Activated naive CD4-positive, alpha-beta T cell treated with anti-CD3 and anti-CD28 coated beads for 36 hours (primary cell): ENCODE data around the gene FHIT. TPM values are rescaled to one million over a fixed set of nuclear protein-coding genes. Genes with fewer than 3 reads are reported as not detected.
A peak's percentile ranks its signal among the peaks of the same experiment; 100 is the strongest.

ENCODE experiments used
- CTCF ChIA-PET: fragments of 350-600 bp; sonication (Branson Sonifier 250); formaldehyde crosslinking; loops from one replicate; lab custom pipeline; 2021; ENCODE audit warnings: antibody characterized with exemption; lab: Charles Lee
- DNase-seq: peaks from one replicate; pipeline ENCODE4 v3.0.0-alpha.2; 2020
- H3K27ac Mint-ChIP-seq: one replicate; pipeline ENCODE4 v1.8.0; 2021; ENCODE audit warnings: mild to moderate bottlenecking, mixed read lengths
- H3K27me3 Mint-ChIP-seq: one replicate; pipeline ENCODE4 v1.8.0; 2021; ENCODE audit warnings: low read depth, mixed read lengths
- H3K36me3 Mint-ChIP-seq: one replicate; pipeline ENCODE4 v1.8.0; 2021; ENCODE audit warnings: low read depth, mixed read lengths
- H3K4me1 Mint-ChIP-seq: one replicate; pipeline ENCODE4 v1.8.0; 2021; ENCODE audit warnings: low read depth, mixed read lengths
- H3K4me3 Mint-ChIP-seq: one replicate; pipeline ENCODE4 v1.8.0; 2021; ENCODE audit warnings: mild to moderate bottlenecking, moderate library complexity, mixed read lengths
- H3K9me3 Mint-ChIP-seq: one replicate; pipeline ENCODE4 v1.8.0; 2021; ENCODE audit warnings: mixed read lengths
- intact Hi-C: fragments of 100-400 bp; cut with micrococcal nuclease; formaldehyde crosslinking; loops from one replicate; pipeline ENCODE4 v1.15.1; 2023
- total RNA-seq, 2 experiments: library from RNA; stranded (reverse); gene quantifications; one replicate each; pipeline ENCODE4 v1.2.3, GENCODE V29; 2021

Gene FHIT
- total RNA-seq, 2 experiments from 2014 or later: 20.2 to 22.7 TPM

DNA sequence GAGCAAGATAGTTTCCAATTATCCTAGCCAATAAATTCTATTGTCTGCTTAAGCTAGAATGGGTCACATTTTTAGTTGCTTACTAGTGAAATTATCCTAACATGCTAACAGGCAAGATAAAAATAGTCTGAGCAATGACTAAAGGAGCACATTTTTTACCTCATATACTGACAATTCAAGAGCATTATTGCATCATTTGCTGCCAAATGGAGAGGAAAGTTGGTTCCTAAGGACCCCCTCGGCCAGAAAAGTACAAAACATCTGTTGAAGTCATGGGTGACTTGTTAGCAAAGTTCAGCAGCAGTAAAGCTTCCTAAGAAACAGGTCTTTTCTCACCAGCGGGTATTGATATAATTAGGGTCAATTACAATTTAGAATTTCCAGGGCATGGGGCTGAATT, 1001.0 kb downstream of the FHIT start:
- peaks cover 8% of the 10 kb centered on the region for H3K4me1 Mint-ChIP-seq

GRCh38 chr3:60246361-60246760, 1004.9 kb downstream of the FHIT start:
- intact Hi-C loops: no loop called here
- Mint-ChIP-seq H3K4me1 (peaks cover 4% of the 10 kb centered on the region), H3K9me3 (no peaks in the 10 kb centered on the region), H3K27ac (no peak overlapping the region), H3K27me3 (no peaks in the 10 kb centered on the region), H3K36me3 (no peaks in the 10 kb centered on the region), H3K4me3 (no peak overlapping the region)
- DNase-seq: no peak
- CTCF ChIA-PET: no interaction called here

More for the DNA sequence above, 1001.0 kb downstream of the FHIT start:
- H3K27me3 Mint-ChIP-seq: no peaks in the 10 kb centered on the region
- intact Hi-C loops: no loop called here
- H3K36me3 Mint-ChIP-seq: no peaks in the 10 kb centered on the region
- DNase-seq: no peak
- H3K9me3 Mint-ChIP-seq: no peaks in the 10 kb centered on the region
- CTCF ChIA-PET: no interaction called here
- no peak overlapping the region for H3K27ac Mint-ChIP-seq
- no peak overlapping the region for H3K4me3 Mint-ChIP-seq

DNA sequence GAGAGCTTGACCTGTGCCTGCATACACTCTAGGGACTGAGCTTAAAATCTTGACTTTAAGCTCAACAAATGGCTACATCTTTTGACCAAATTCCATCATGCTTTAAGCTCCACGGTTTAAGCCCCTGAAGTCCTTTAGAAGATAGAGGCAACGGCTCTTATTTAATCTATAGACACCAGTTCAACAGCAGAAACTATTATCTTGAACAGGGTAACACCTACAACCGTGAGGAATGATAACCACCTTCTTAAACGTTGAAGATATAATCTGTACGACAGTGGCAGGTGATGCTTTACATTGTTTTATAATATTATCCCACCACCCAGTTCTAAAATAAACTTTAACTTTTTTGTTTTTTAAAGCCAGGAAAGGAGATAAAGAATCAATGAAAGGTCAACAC, 1007.8 kb downstream of the FHIT start:
- intact Hi-C loops: no loop called here
- CTCF ChIA-PET: no interaction called here

DNA sequence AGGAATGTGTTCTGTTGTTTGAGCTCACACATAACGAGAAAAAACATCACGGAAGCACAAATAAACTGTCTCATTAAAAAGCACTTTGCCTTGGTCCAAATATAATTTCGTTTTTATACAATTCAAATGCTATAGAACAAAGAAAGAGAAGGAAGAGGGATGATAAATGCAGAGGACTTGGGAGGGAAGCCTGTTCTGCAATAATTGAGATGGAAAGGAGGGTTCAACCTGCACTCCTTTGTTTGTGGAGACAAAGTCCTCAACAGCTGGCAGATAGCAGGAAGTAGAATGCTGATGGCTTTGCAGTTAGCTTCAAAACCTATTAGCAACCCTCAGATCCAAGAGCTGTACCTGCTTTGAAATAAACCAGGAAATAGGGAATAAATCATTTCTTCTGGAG, 1010.8 kb downstream of the FHIT start:
- no peak overlapping the region for H3K4me3 Mint-ChIP-seq
- no peak for DNase-seq
- H3K27me3 Mint-ChIP-seq: no peaks in the 10 kb centered on the region
- H3K9me3 Mint-ChIP-seq: no peaks in the 10 kb centered on the region
- peaks cover 6% of the 10 kb centered on the region for H3K4me1 Mint-ChIP-seq
- intact Hi-C loops: no loop called here
- H3K27ac Mint-ChIP-seq: no peak overlapping the region
- no peaks in the 10 kb centered on the region for H3K36me3 Mint-ChIP-seq
- CTCF ChIA-PET: no interaction called here

More for the DNA sequence above, 1007.8 kb downstream of the FHIT start:
- Mint-ChIP-seq H3K4me1 (peaks cover 6% of the 10 kb centered on the region), H3K4me3 (no peak overlapping the region), H3K9me3 (no peaks in the 10 kb centered on the region), H3K27ac (no peak overlapping the region), H3K36me3 (no peaks in the 10 kb centered on the region), H3K27me3 (no peaks in the 10 kb centered on the region)
- no peak for DNase-seq

DNA sequence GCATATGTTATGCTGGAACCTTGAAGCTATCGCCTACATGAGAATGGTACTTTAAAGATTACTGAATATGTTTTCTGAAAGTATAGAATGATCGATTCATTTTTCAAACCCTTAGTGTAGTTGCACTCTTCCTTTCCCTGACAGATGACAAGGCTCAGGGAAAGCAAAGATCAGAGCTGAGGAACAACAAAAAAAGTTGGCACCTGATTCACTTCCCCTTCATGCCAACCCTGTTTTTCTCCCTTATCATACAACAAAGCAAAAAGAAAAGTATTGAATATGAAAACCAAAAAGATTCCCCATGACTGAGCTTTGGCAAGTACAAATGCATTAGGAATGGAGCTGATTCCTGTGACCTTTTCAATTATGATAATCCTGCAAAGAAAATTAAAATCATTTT, 1012.7 kb downstream of the FHIT start:
- no peaks in the 10 kb centered on the region for H3K36me3 Mint-ChIP-seq
- no peak for DNase-seq
- H3K27ac Mint-ChIP-seq: no peak overlapping the region
- CTCF ChIA-PET: no interaction called here
- no peaks in the 10 kb centered on the region for H3K27me3 Mint-ChIP-seq
- H3K4me1 Mint-ChIP-seq: peaks cover 6% of the 10 kb centered on the region
- intact Hi-C loops: loop anchor here (10.0 kb wide), 1 partner anchor 356 kb away; no protein-coding TSS in a partner anchor
- H3K9me3 Mint-ChIP-seq: peaks cover 4% of the 10 kb centered on the region
- H3K4me3 Mint-ChIP-seq: no peak overlapping the region

DNA sequence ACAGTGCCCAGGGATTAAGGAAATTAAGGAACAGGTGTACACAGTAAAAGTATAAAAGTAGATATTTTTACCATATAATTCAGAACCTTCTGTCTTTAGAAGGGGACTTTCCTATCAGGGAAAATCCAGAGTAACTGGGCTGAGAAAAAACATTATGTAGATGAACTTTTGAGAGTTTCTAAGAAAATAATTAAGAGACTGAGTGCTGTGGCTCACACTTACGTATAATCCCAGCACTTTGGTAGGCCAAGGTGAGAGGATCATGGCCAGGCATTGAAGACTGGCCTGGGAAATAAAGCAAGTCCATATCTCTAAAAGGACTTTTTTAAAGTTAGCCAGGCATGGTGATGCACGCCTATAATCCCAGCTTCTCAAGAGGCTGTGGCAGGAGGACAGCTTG, 1021.8 kb downstream of the FHIT start:
- no peak overlapping the region for H3K27ac Mint-ChIP-seq
- intact Hi-C loops: no loop called here
- H3K27me3 Mint-ChIP-seq: no peaks in the 10 kb centered on the region
- no peak overlapping the region for H3K4me3 Mint-ChIP-seq
- H3K9me3 Mint-ChIP-seq: peaks cover 6% of the 10 kb centered on the region
- H3K36me3 Mint-ChIP-seq: no peaks in the 10 kb centered on the region
- H3K4me1 Mint-ChIP-seq: peaks cover 4% of the 10 kb centered on the region
- no peak for DNase-seq
- CTCF ChIA-PET: no interaction called here

DNA sequence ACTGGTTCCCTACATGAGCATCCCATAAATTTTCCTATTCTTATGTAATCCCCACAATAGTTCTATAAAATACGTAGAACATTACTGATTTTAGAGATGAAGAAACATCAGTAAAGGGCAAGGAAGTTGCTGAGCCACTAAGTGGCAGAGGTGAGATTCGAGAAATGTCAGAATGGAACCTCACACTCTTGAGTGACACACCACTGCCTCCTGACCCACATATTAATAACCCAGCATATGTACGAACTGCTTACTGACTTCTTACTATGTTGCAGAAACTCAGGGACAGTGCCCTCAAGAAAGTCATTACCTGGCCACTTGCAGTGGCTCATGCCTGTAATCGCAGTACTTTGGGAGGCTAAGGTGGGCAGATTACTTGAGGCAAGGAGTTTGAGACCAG, 1022.4 kb downstream of the FHIT start:
- CTCF ChIA-PET: no interaction called here
- H3K4me1 Mint-ChIP-seq: peaks cover 4% of the 10 kb centered on the region
- H3K27me3 Mint-ChIP-seq: no peaks in the 10 kb centered on the region
- H3K36me3 Mint-ChIP-seq: no peaks in the 10 kb centered on the region
- no peak overlapping the region for H3K27ac Mint-ChIP-seq
- DNase-seq: no peak
- H3K4me3 Mint-ChIP-seq: no peak overlapping the region
- intact Hi-C loops: no loop called here
- H3K9me3 Mint-ChIP-seq: peaks cover 4% of the 10 kb centered on the region

DNA sequence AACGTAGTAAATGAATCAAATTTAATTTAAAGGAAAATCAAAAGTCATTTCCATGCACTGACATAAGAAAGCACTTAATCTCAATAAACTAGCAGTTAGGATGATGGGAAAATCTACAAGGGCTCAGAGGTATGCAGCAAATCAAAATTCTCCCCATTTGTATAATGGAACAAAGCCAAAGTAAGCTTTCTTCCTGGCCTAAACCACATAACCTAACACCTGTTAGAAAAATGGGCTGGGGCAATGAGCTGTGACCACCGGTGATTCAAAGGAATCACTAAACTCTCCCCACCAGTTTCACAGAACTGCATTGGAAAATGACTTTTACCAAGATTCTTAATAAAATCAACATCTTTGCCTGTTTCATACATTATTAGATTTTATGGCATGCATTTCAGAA, 1024.3 kb downstream of the FHIT start:
- Mint-ChIP-seq H3K4me1 (peaks cover 4% of the 10 kb centered on the region), H3K4me3 (no peak overlapping the region), H3K9me3 (no peaks in the 10 kb centered on the region), H3K36me3 (no peaks in the 10 kb centered on the region), H3K27ac (no peak overlapping the region), H3K27me3 (no peaks in the 10 kb centered on the region)
- no peak for DNase-seq
- CTCF ChIA-PET: no interaction called here
- intact Hi-C loops: no loop called here

GRCh38 chr3:60225848-60226247, 1025.4 kb downstream of the FHIT start:
- Mint-ChIP-seq H3K9me3 (no peaks in the 10 kb centered on the region), H3K27me3 (no peaks in the 10 kb centered on the region), H3K4me3 (no peak overlapping the region), H3K36me3 (no peaks in the 10 kb centered on the region), H3K4me1 (peaks cover 4% of the 10 kb centered on the region), H3K27ac (no peak overlapping the region)
- DNase-seq: no peak
- intact Hi-C loops: no loop called here
- CTCF ChIA-PET: no interaction called here

DNA sequence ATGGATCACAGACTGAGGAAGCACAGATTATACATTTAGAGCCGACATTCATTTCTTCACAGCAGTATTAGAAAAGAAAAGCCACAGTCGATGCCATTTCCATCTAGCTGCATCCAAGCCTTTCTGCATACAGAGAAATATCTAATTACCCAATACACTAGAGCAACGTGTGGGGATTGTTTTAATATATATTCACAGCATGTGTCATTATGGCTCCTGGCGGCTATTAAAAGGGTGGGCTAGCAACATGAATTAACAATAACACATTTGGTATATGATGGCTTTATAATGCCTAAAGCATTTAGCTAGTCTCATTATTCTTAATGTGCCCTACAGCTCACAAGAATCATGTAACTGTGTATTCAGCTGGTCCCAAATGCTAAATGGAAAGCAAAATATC, 1030.5 kb downstream of the FHIT start:
- intact Hi-C loops: no loop called here
- H3K4me1 Mint-ChIP-seq: peaks cover 11% of the 10 kb centered on the region
- CTCF ChIA-PET: no interaction called here

GRCh38 chr3:60219501-60219900, 1031.8 kb downstream of the FHIT start:
- Mint-ChIP-seq H3K27ac (no peak overlapping the region), H3K27me3 (no peaks in the 10 kb centered on the region), H3K36me3 (no peaks in the 10 kb centered on the region), H3K9me3 (no peaks in the 10 kb centered on the region), H3K4me1 (peaks cover 11% of the 10 kb centered on the region), H3K4me3 (no peak overlapping the region)
- no peak for DNase-seq
- intact Hi-C loops: no loop called here
- CTCF ChIA-PET: no interaction called here

More for the DNA sequence above, 1030.5 kb downstream of the FHIT start:
- DNase-seq: no peak
- Mint-ChIP-seq H3K27ac (no peak overlapping the region), H3K4me3 (no peak overlapping the region), H3K9me3 (no peaks in the 10 kb centered on the region), H3K27me3 (no peaks in the 10 kb centered on the region), H3K36me3 (no peaks in the 10 kb centered on the region)

- Mint-ChIP-seq H3K4me3 (no peak overlapping the region), H3K36me3 (no peaks in the 10 kb centered on the region), H3K9me3 (no peaks in the 10 kb centered on the region), H3K27me3 (no peaks in the 10 kb centered on the region), H3K4me1 (peaks cover 11% of the 10 kb centered on the region), H3K27ac (no peak overlapping the region)
- DNase-seq: peak; percentile 8
- intact Hi-C loops: no loop called here
- CTCF ChIA-PET: interaction anchor here (1.5 kb wide), 1 partner anchor 11 kb away, joined by 3 read pairs; no protein-coding TSS in a partner anchor
Observed at GRCh38 chr3:60217156-60217911, 1033.9 kb downstream of the FHIT start.

- Mint-ChIP-seq H3K4me1 (peaks cover 11% of the 10 kb centered on the region), H3K36me3 (no peaks in the 10 kb centered on the region), H3K9me3 (no peaks in the 10 kb centered on the region), H3K27me3 (no peaks in the 10 kb centered on the region), H3K27ac (no peak overlapping the region), H3K4me3 (no peak overlapping the region)
- CTCF ChIA-PET: interaction anchor here (1.5 kb wide), 1 partner anchor 10 kb away, joined by 3 read pairs; no protein-coding TSS in a partner anchor
- intact Hi-C loops: no loop called here
- no peak for DNase-seq
Observed at GRCh38 chr3:60216462-60217075, 1034.7 kb downstream of the FHIT start.
